ENCODE data around the gene PDE8A.
"Not testable (repeated sequence)": the region's sequence is repeated elsewhere in the genome, so short reads cannot be mapped to it uniquely, and the experiment has no call there.

PDE8A gene

GRCh38 chr15:85008474-85009260 lies 27.0 kb downstream of the PDE8A start:
- DNase-seq (ENCODE audit: insufficient read length, low spot score) (no peak), FAIRE-seq (no peak)

GRCh38 chr15:85009435-85009834 lies 27.8 kb downstream of the PDE8A start:
- FAIRE-seq (no peak), DNase-seq (ENCODE audit: insufficient read length, low spot score) (no peak)

- no peak for FAIRE-seq
- no peak for DNase-seq (ENCODE audit: insufficient read length, low spot score)
Measured at GRCh38 chr15:85010071-85010385, 28.4 kb downstream of the PDE8A start.

- DNase-seq (ENCODE audit: insufficient read length, low spot score) (no peak), FAIRE-seq (no peak)
Measured at GRCh38 chr15:85010386-85011159, 28.9 kb downstream of the PDE8A start.

GRCh38 chr15:85011160-85011571 lies 29.5 kb downstream of the PDE8A start:
- FAIRE-seq: no peak

GRCh38 chr15:85011724-85012123 lies 30.1 kb downstream of the PDE8A start:
- not testable (repeated sequence) for DNase-seq (ENCODE audit: insufficient read length, low spot score); FAIRE-seq

More at GRCh38 chr15:85011160-85011571, 29.5 kb downstream of the PDE8A start:
- DNase-seq (ENCODE audit: insufficient read length, low spot score): no peak

- DNase-seq (ENCODE audit: insufficient read length, low spot score) (no peak), FAIRE-seq (no peak)
Measured at GRCh38 chr15:85013785-85014184, 32.1 kb downstream of the PDE8A start.

- FAIRE-seq (no peak), DNase-seq (ENCODE audit: insufficient read length, low spot score) (no peak)
Measured at GRCh38 chr15:85014932-85015331, 33.3 kb downstream of the PDE8A start.

GRCh38 chr15:85016275-85016674 lies 34.6 kb downstream of the PDE8A start:
- DNase-seq (ENCODE audit: insufficient read length, low spot score) (no peak), FAIRE-seq (no peak)

GRCh38 chr15:85019815-85020590 lies 38.3 kb downstream of the PDE8A start:
- no peak for FAIRE-seq
- no peak for DNase-seq (ENCODE audit: insufficient read length, low spot score)

GRCh38 chr15:85021409-85021808 lies 39.8 kb downstream of the PDE8A start:
- FAIRE-seq: no peak

GRCh38 chr15:85022860-85023403 lies 41.3 kb downstream of the PDE8A start:
- FAIRE-seq (no peak), DNase-seq (ENCODE audit: insufficient read length, low spot score) (no peak)

More at GRCh38 chr15:85021409-85021808, 39.8 kb downstream of the PDE8A start:
- DNase-seq (ENCODE audit: insufficient read length, low spot score): no peak

- DNase-seq (ENCODE audit: insufficient read length, low spot score): no peak
- FAIRE-seq: no peak
Measured at GRCh38 chr15:85024003-85024402, 42.3 kb downstream of the PDE8A start.

GRCh38 chr15:85024509-85025336 lies 43.1 kb downstream of the PDE8A start:
- DNase-seq (ENCODE audit: insufficient read length, low spot score): no peak
- FAIRE-seq: no peak

GRCh38 chr15:85025516-85026251 lies 44.0 kb downstream of the PDE8A start:
- FAIRE-seq: no peak
- no peak for DNase-seq (ENCODE audit: insufficient read length, low spot score)

GRCh38 chr15:85026304-85027032 lies 44.8 kb downstream of the PDE8A start:
- FAIRE-seq: no peak
- no peak for DNase-seq (ENCODE audit: insufficient read length, low spot score)

- FAIRE-seq (no peak), DNase-seq (ENCODE audit: insufficient read length, low spot score) (no peak)
Measured at GRCh38 chr15:85027033-85027380, 45.4 kb downstream of the PDE8A start.

- no peak for DNase-seq (ENCODE audit: insufficient read length, low spot score)
- no peak for FAIRE-seq
Measured at GRCh38 chr15:85027421-85027820, 45.8 kb downstream of the PDE8A start.

GRCh38 chr15:85028416-85028815 lies 46.8 kb downstream of the PDE8A start:
- no peak for FAIRE-seq
- no peak for DNase-seq (ENCODE audit: insufficient read length, low spot score)
